ENCODE results near the gene SSR1.
A peak's percentile ranks its signal among the peaks of the same experiment; 100 is the strongest.
"Not testable (repeated sequence)": the region's sequence is repeated elsewhere in the genome, so short reads cannot be mapped to it uniquely, and the experiment has no call there.

Gene SSR1

GRCh38 chr6:7312616-7313504 is at the start of gene SSR1:
SSR1 (minus strand) TSS chr6:7313199; CDS start chr6:7313120, 79 bp downstream.
- DNase-seq = peak; percentile 98

- not testable (repeated sequence) for DNase-seq
Observed at GRCh38 chr6:7351916-7352315, 38.9 kb upstream of the SSR1 start.

- not testable (repeated sequence) for DNase-seq
Observed at GRCh38 chr6:7350591-7350990, 37.6 kb upstream of the SSR1 start.

GRCh38 chr6:7347551-7347997 is 34.6 kb upstream of the SSR1 start:
- DNase-seq = not testable (repeated sequence)

GRCh38 chr6:7344773-7345450 is 31.9 kb upstream of the SSR1 start:
- not testable (repeated sequence) for DNase-seq

- DNase-seq = no peak
Observed at GRCh38 chr6:7343546-7344475, 30.8 kb upstream of the SSR1 start.

- DNase-seq = no peak
Observed at GRCh38 chr6:7341989-7342742, 29.2 kb upstream of the SSR1 start.

GRCh38 chr6:7341271-7341670 is 28.3 kb upstream of the SSR1 start:
- no peak for DNase-seq

- peak; percentile 8 for DNase-seq
Observed at GRCh38 chr6:7339007-7339732, 26.2 kb upstream of the SSR1 start.

GRCh38 chr6:7338031-7338430 is 25.0 kb upstream of the SSR1 start:
- DNase-seq = no peak

GRCh38 chr6:7335519-7335918 is 22.5 kb upstream of the SSR1 start:
- DNase-seq = no peak

- no peak for DNase-seq
Observed at GRCh38 chr6:7334685-7335084, 21.7 kb upstream of the SSR1 start.

- no peak for DNase-seq
Observed at GRCh38 chr6:7332090-7332745, 19.2 kb upstream of the SSR1 start.

GRCh38 chr6:7331452-7331851 is 18.5 kb upstream of the SSR1 start:
- DNase-seq = no peak

GRCh38 chr6:7328243-7328642 is 15.2 kb upstream of the SSR1 start:
- DNase-seq = no peak

- DNase-seq = no peak
Observed at GRCh38 chr6:7325750-7326149, 12.8 kb upstream of the SSR1 start.

GRCh38 chr6:7324520-7324919 is 11.5 kb upstream of the SSR1 start:
- peak; percentile 36 for DNase-seq

- no peak for DNase-seq
Observed at GRCh38 chr6:7323074-7323473, 10.1 kb upstream of the SSR1 start.

GRCh38 chr6:7321866-7322265 is 8.9 kb upstream of the SSR1 start:
- DNase-seq = not testable (repeated sequence)

- DNase-seq = not testable (repeated sequence)
Observed at GRCh38 chr6:7319406-7319805, 6.4 kb upstream of the SSR1 start.

- DNase-seq = no peak
Observed at GRCh38 chr6:7317538-7317937, 4.5 kb upstream of the SSR1 start.

Measured in GDM1 (cell line).